H9 (cell line): ENCODE data around the gene PBOV1. TPM values are rescaled to one million over a fixed set of nuclear protein-coding genes. Genes with fewer than 3 reads are reported as not detected.

Experiments used
- DNase-seq: peaks from one replicate; pipeline ENCODE4 v3.0.0-alpha.2; 2017
- H2AFZ ChIP-seq: one replicate; pipeline ENCODE4 v1.6.1; 2013; ENCODE audit warnings: mild to moderate bottlenecking, low read length, control low read depth, moderate library complexity
- H2AK5ac ChIP-seq: 2 replicates; pipeline ENCODE4 v1.6.1; 2013; ENCODE audit warnings: low read length, control low read depth, mixed read lengths; ENCODE audit not compliant: insufficient read length
- H2BK120ac ChIP-seq: one replicate; pipeline ENCODE4 v1.6.1; 2013; ENCODE audit warnings: low read depth, mild to moderate bottlenecking, low read length, control low read depth, inconsistent platforms; ENCODE audit not compliant: poor library complexity, severe bottlenecking
- H2BK12ac ChIP-seq: 2 replicates; pipeline ENCODE4 v1.6.1; 2013; ENCODE audit warnings: low read length, control low read depth, mixed read lengths, low read depth; ENCODE audit not compliant: insufficient read length
- H2BK15ac ChIP-seq: 2 replicates; pipeline ENCODE4 v1.6.1; 2013; ENCODE audit warnings: low read depth, low read length, control low read depth
- H2BK20ac ChIP-seq: one replicate; pipeline ENCODE4 v1.6.1; 2013; ENCODE audit warnings: low read depth, mild to moderate bottlenecking, low read length, control low read depth, inconsistent platforms; ENCODE audit not compliant: poor library complexity, severe bottlenecking
- H2BK5ac ChIP-seq: 2 replicates; pipeline ENCODE4 v1.6.1; 2013; ENCODE audit warnings: low read length, control low read depth, mixed read lengths; ENCODE audit not compliant: insufficient read length
- H3K14ac ChIP-seq: 2 replicates; pipeline ENCODE4 v1.6.1; 2013; ENCODE audit warnings: low read length, control low read depth; ENCODE audit not compliant: insufficient read depth
- H3K18ac ChIP-seq: 2 replicates; pipeline ENCODE4 v1.6.1; 2013; ENCODE audit warnings: low read depth, mild to moderate bottlenecking, mixed read lengths, low read length, control low read depth; ENCODE audit not compliant: insufficient read length
- H3K23ac ChIP-seq: 2 replicates; pipeline ENCODE4 v1.6.1; 2013; ENCODE audit warnings: low read length, control low read depth, mixed read lengths, low read depth; ENCODE audit not compliant: insufficient read length
- H3K23me2 ChIP-seq: 2 replicates; pipeline ENCODE4 v1.6.1; 2013; ENCODE audit warnings: low read depth, mild to moderate bottlenecking, mixed read lengths, low read length, control low read depth; ENCODE audit not compliant: insufficient read length, poor library complexity, severe bottlenecking
- H3K27ac ChIP-seq: 2 replicates; pipeline ENCODE4 v1.5.1; 2013; ENCODE audit warnings: low read length, control low read depth, mixed read lengths, low read depth; ENCODE audit not compliant: insufficient read length
- H3K27me3 ChIP-seq: 2 replicates; pipeline ENCODE4 v1.6.1; 2013; ENCODE audit warnings: low read length, control low read depth, inconsistent platforms; ENCODE audit not compliant: insufficient read depth
- H3K4ac ChIP-seq: 2 replicates; pipeline ENCODE4 v1.6.1; 2013; ENCODE audit warnings: low read depth, mild to moderate bottlenecking, control low read depth, inconsistent platforms, low read length, moderate library complexity
- H3K4me1 ChIP-seq: 2 replicates; pipeline ENCODE4 v1.6.1; 2013; ENCODE audit warnings: low read length, control low read depth, inconsistent platforms; ENCODE audit not compliant: insufficient read depth
- H3K4me2 ChIP-seq: 2 replicates; pipeline ENCODE4 v1.6.1; 2013; ENCODE audit warnings: low read length, control low read depth, mixed read lengths; ENCODE audit not compliant: insufficient read length, insufficient read depth
- H3K56ac ChIP-seq: 2 replicates; pipeline ENCODE4 v1.6.1; 2013; ENCODE audit warnings: low read depth, mild to moderate bottlenecking, mixed read lengths, low read length, control low read depth; ENCODE audit not compliant: insufficient read length
- H3K79me1 ChIP-seq: 2 replicates; pipeline ENCODE4 v1.6.1; 2013; ENCODE audit warnings: low read depth, mild to moderate bottlenecking, moderate library complexity, low read length, control low read depth, inconsistent platforms; ENCODE audit not compliant: insufficient read depth, poor library complexity, severe bottlenecking
- H3K79me2 ChIP-seq: 2 replicates; pipeline ENCODE4 v1.6.1; 2013; ENCODE audit warnings: low read length, control low read depth, inconsistent platforms; ENCODE audit not compliant: insufficient read depth
- H3K9ac ChIP-seq: 2 replicates; pipeline ENCODE4 v1.6.1; 2013; ENCODE audit warnings: low read length, control low read depth, mixed read lengths; ENCODE audit not compliant: insufficient read length; ENCODE audit errors: extremely low read depth
- H3K9me3 ChIP-seq: one replicate; pipeline ENCODE4 v1.6.1; 2013; ENCODE audit warnings: low read depth, low read length, inconsistent platforms; ENCODE audit not compliant: control insufficient read depth
- H3T11ph ChIP-seq: one replicate; pipeline ENCODE4 v1.6.1; 2013; ENCODE audit warnings: mild to moderate bottlenecking, low read length, control low read depth, inconsistent platforms
- H4K20me1 ChIP-seq: one replicate; pipeline ENCODE4 v1.6.1; 2013; ENCODE audit not compliant: control insufficient read depth, insufficient read length, insufficient read depth
- H4K5ac ChIP-seq: 2 replicates; pipeline ENCODE4 v1.6.1; 2013; ENCODE audit warnings: low read depth, mild to moderate bottlenecking, mixed read lengths, low read length, control low read depth; ENCODE audit not compliant: insufficient read length
- H4K8ac ChIP-seq: replicated peaks from 2 replicates; pipeline ENCODE4 v1.6.1; 2013; ENCODE audit warnings: low read length, control low read depth, mixed read lengths, low read depth; ENCODE audit not compliant: insufficient read length
- H4K91ac ChIP-seq: 2 replicates; pipeline ENCODE4 v1.6.1; 2013; ENCODE audit warnings: low read depth, mild to moderate bottlenecking, moderate library complexity, mixed read lengths, low read length, control low read depth; ENCODE audit not compliant: insufficient read length
- H3K27ac Mint-ChIP-seq, 3 experiments: 2 replicates in 2 of 3; 3 replicates in 1 of 3; pipeline ENCODE4 v1.8.0; 2020 to 2021; ENCODE audit warnings: mixed read lengths in 3 of 3, mild to moderate bottlenecking in 1 of 3, moderate library complexity in 1 of 3
- H3K27me3 Mint-ChIP-seq: 2 replicates; pipeline ENCODE4 v1.8.0; 2021; ENCODE audit warnings: low read depth, mild to moderate bottlenecking, moderate library complexity, mixed read lengths
- H3K36me3 Mint-ChIP-seq, 3 experiments: 2 replicates in 2 of 3; 3 replicates in 1 of 3; pipeline ENCODE4 v1.8.0; 2020 to 2021; ENCODE audit warnings: low read depth in 3 of 3, mixed read lengths in 3 of 3; ENCODE audit not compliant: insufficient read depth in 1 of 3
- H3K4me1 Mint-ChIP-seq, 2 experiments: 2 replicates each; pipeline ENCODE4 v1.8.0; 2020; ENCODE audit warnings: mixed read lengths in 2 of 2
- H3K4me3 Mint-ChIP-seq, 2 experiments: 2 replicates in 1 of 2; 3 replicates in 1 of 2; pipeline ENCODE4 v1.8.0; 2020 to 2021; ENCODE audit warnings: mild to moderate bottlenecking in 2 of 2, mixed read lengths in 2 of 2, moderate library complexity in 1 of 2
- H3K9me3 Mint-ChIP-seq, 2 experiments: 2 replicates in 1 of 2; 3 replicates in 1 of 2; pipeline ENCODE4 v1.8.0; 2020; ENCODE audit warnings: mild to moderate bottlenecking in 2 of 2, mixed read lengths in 2 of 2, moderate library complexity in 1 of 2
- WGBS: extraction: QIAGEN DNeasy Blood & Tissue Kit; methylation state at CpG from one replicate; pipeline ENCODE4 v1.1.7; 2013; ENCODE audit warnings: missing lambda C conversion rate, low lambda C conversion rate, mixed read lengths; ENCODE audit not compliant: insufficient read length; ENCODE audit errors: extremely low coverage; 5-methylcytosine and 5-hydroxymethylcytosine counted together
- total RNA-seq: library from RNA; stranded (reverse); gene quantifications from 2 replicates; pipeline ENCODE4 v1.2.1, GENCODE V29; 2021
- TF ChIP-seq, protein P1 (sequence below): fragments of 200-600 bp; sonication (generic); conservative IDR thresholded peaks from 3 replicates; pipeline ENCODE4 v1.8.0; 2021; ENCODE audit warnings: antibody characterized with exemption, mild to moderate bottlenecking

Gene PBOV1
- total RNA-seq, 1 experiment from 2014 or later: not detected

DNA sequence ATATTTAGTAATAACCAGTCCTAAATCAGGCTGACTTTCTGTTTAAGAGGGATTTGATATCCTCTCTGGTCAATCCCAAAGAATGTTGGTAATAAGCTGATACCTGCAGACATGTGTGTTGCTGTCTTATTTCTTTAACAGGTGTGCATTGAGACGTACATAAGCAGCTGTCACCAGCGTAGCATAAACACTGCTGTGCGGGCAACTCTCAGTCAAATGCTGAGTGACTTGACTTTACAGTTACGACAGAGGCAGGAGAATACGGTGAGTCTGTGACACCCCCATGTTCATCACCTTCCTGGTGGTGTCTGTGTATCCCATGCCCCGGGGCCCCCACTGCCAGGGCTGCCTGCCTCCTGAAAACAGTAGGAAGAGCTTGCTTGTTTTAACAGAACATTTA lies 20.1 kb upstream of the PBOV1 start:
- Histone ChIP-seq H3K4ac (no peak overlapping the region), H3K27me3 (no peaks in the 10 kb centered on the region; the same call in 1 of the 2 replicates), H3K18ac (no peak overlapping the region), H2BK12ac (no peak overlapping the region), H4K8ac (no peak overlapping the region), H3K23ac (no peak overlapping the region), H2AK5ac (no peak overlapping the region), H4K20me1 (no peaks in the 10 kb centered on the region), H3K23me2 (no peaks in the 10 kb centered on the region), H3K79me1 (no peaks in the 10 kb centered on the region), H2BK120ac (no peak overlapping the region), H2BK20ac (no peak overlapping the region), H2BK15ac (no peak overlapping the region), H2BK5ac (no peak overlapping the region), H3K56ac (no peak overlapping the region), H3T11ph (no peak overlapping the region), H3K9me3 (no peaks in the 10 kb centered on the region), H3K27ac (no peak overlapping the region), H4K91ac (no peak overlapping the region), H3K14ac (no peak overlapping the region), H3K4me2 (no peak overlapping the region), H3K4me1 (peaks cover 5% of the 10 kb centered on the region; the same call in 1 of the 2 replicates), H2AFZ (no peak overlapping the region), H4K5ac (no peak overlapping the region), H3K9ac (no peak overlapping the region), H3K79me2 (no peaks in the 10 kb centered on the region)
- DNase-seq: no peak
- TF ChIP-seq, protein P1, sequence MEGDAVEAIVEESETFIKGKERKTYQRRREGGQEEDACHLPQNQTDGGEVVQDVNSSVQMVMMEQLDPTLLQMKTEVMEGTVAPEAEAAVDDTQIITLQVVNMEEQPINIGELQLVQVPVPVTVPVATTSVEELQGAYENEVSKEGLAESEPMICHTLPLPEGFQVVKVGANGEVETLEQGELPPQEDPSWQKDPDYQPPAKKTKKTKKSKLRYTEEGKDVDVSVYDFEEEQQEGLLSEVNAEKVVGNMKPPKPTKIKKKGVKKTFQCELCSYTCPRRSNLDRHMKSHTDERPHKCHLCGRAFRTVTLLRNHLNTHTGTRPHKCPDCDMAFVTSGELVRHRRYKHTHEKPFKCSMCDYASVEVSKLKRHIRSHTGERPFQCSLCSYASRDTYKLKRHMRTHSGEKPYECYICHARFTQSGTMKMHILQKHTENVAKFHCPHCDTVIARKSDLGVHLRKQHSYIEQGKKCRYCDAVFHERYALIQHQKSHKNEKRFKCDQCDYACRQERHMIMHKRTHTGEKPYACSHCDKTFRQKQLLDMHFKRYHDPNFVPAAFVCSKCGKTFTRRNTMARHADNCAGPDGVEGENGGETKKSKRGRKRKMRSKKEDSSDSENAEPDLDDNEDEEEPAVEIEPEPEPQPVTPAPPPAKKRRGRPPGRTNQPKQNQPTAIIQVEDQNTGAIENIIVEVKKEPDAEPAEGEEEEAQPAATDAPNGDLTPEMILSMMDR: no peak
- no peaks in the 10 kb centered on the region for H3K9me3 Mint-ChIP-seq
- no peaks in the 10 kb centered on the region for H3K27me3 Mint-ChIP-seq
- no peak overlapping the region for H3K4me3 Mint-ChIP-seq
- H3K36me3 Mint-ChIP-seq: no peaks in the 10 kb centered on the region
- no peak overlapping the region for H3K27ac Mint-ChIP-seq
- WGBS: no CpG with 5 or more reads among the region's 6 CpGs
- peaks cover 11 to 15% of the 10 kb centered on the region in 2 experiments for H3K4me1 Mint-ChIP-seq
